ENCODE results near the gene CCDC9.
"Not testable (repeated sequence)": the region's sequence is repeated elsewhere in the genome, so short reads cannot be mapped to it uniquely, and the experiment has no call there.

CCDC9 gene

DNA sequence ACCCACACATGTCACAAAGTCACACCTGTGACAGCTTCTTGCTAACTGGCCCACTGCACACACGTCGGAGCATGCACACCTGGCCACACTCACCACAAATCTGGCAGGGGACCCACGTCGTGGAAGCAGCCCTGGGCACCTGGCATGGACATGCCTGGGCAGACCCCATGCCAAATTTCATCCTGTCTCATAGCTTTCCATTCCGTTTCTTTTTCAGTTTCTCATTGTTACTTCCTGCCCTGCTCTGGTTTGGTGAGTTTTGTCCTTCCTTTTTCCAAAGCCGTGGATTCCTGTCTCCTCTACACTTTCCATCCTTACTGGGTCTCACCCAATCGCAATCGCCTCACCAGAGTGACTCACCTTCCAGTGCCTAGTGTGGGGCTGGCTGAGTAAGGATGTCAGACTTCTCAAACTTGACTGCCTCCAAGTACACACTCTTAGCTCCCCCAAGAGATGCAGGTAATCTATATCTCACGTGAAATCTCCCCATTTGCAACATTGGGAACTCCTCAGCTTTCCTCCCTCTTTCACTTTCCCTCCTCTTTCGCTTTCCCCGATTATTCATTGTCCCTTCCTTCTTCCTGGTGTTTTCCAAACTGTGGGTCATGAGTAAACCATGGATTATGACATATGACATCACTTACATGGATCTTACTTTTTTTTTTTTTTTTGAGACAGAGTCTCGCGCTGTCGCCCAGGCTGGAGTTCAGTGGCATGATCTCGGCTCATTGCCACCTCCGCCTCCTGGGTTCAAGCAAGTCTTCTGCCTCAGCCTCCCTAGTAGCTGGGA, 23.7 kb upstream of the CCDC9 start:
- no peak for DNase-seq (ENCODE audit: low read depth in 3 of 3)

DNA sequence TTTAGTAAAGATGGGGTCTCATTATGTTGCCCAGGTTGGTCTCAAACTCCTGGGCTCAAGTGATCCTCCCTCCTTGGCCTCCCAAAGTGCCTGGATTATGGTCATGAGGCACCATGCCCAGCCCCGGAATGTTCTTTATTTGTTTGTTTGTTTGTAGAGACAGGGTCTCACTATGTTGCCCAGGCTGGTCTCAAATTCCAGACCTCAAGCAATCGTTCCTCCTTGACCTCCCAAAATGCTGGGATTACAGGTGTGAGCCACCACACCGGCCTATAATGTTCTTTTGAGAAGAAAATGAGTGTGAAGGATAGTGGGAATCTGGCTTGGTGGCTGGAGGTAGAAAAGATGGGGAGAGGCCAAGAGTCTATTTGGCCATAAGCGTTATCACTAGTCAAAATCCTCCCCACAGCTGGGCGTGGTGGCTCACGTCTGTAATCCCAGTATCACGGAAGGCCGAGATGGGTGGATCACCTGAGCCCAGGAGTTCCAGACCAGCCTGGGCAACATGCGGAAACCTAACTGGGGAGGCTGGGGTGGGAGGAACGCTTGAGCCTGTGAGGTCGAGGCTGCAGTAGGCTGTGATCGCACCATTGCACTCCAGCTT, 20.2 kb upstream of the CCDC9 start:
- no peak for DNase-seq (ENCODE audit: low read depth in 3 of 3)

DNA sequence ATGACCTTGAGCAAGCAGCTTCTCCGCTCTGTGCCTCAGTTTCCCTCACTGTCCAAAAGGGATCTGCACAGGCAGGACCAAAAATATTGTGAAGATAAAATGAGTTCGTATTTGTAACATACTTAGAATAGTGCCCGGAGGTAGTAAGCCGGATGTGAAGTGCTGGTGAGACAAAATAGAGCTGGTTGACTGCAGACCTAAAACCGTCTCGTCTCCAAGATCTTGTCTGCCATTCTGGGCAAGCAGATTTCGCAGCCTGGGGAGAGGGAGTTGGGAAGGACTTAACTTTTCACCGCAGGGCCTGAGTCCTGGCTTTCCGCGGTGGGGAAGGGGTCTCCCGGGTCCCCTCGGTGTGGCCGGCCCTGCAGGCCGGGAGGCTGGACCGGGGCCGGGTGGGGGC, 17.2 kb upstream of the CCDC9 start:
- DNase-seq (ENCODE audit: low read depth in 3 of 3) = no peak

DNA sequence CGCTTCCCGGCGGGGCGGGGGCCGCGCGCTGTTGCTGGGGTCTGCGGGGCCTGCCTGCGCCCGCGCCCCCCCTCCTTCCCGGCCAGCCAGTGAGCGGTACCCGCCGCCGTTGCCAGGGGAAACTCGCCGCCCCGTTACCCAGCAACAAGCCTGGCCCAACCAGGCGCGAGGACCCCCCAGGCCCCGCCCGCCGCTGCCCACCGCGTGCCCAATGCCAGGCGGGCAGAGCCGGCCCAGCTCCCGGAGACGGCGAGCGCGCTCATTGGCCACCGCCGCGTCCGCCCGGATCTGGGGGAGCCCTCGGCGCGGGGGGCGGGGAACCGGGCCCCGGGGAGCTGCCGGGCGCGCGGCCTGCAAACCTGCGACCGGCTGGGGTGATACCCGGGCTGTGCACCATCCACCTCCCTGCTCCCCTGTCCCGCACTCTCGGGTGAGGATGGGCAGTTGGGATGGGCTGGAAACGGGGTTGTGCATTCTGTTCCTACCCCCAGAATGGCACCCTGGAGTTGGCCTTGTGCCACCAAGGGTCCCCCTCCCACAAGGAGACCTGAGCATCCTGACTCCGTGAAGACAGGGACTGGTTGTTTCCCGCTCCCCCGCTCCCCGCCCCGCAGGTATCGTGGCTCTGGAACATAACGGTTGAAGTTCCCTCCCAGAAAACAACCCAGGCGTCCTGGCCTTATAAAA, 16.6 kb upstream of the CCDC9 start:
- no peak for DNase-seq (ENCODE audit: low read depth in 3 of 3)

DNA sequence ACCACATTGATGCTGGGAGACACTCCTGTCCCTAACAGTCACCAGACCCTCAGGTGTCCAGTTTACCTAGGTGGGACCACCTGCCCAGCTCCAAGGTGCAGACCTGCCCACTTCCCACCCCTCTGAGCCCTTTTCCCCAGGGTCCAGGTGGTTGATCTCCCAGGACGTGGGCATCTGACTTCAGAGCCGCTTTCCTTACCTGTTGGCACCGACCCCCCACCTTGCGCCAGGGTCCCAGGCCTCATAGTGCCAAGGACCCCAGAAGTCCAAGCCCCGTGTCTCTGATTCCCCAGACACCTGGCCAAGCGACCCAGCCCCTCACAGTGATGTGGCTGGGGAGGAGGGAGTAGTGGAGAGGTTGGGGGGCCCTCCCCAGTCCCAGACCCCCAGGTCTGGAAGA, 15.8 kb upstream of the CCDC9 start:
- DNase-seq (ENCODE audit: low read depth in 3 of 3) = no peak

DNA sequence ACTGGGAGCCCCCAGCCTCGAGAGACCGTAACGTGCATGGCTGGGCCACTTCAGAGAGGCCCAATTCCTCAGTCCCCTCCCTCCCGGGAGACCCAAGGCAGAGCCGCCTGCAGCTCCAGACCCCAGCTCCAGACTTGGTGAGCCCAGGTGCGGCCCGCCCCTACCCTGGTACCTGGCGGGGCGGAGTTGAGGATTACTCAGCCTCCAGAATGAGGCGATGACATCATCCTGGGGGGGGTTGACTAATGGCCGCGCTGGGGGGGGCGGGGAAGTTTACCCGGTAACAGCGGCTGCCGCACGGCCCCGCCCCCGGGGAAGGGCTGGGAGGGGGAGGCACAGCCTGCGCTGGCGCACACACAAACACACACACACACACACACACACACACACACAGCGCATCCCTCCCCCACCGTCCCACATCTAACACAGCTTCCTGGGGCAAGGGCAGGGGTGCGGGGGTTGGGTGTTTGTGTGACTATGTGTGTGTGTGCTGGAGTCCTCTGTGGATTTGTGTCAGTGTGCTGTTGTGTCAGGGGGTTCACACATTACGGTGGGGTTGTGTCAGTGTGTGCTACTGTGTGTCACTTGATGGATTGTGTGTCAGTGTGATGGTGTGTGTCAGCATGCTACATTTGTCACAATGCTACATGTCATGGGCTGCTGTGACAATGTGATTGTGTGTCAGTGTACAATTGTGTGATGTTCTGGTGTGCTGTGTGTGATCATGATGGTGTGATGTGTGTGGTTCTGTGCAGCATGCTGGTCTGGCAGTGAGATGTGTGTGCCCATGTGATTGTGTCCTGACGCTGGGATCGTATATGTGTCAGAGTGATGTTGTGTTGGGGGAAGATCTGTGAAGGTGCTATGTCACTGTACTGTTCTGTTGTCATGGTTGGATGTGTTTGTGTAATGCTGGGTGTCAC, 15.1 kb upstream of the CCDC9 start:
- peak; percentile 74 to 77 (median 75) for DNase-seq (ENCODE audit: low read depth in 3 of 3)

DNA sequence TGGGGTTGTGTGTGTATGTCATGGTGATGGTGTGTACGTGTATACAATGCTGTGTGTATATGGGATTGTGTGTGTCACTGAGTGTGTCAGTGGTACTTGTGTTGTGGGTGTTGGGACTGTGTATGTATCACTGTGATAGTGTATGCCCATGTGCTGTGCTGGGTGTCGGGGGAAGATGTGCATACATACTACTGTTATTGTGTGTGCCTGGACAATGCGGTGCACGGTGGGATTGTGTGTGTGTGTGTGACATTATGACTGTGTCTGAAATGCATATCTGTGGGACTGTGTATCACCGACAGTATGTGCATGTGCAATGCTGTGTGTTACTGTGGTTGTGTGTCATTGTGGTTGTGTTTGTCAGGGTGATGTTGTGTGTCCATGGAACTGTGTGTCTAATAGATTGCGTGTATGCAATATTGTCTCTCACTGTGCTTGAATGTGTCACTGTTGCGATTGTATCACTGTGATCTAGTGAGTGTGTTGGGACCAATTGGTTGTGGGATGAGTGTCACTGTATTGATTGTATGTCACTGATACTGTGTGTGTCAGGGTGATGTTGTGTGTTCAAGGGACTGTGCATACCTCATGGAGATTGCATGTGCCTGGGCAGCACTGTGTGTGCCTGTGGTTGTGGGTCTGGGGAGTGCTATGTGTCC, 14.3 kb upstream of the CCDC9 start:
- DNase-seq (ENCODE audit: low read depth in 3 of 3) = no peak

DNA sequence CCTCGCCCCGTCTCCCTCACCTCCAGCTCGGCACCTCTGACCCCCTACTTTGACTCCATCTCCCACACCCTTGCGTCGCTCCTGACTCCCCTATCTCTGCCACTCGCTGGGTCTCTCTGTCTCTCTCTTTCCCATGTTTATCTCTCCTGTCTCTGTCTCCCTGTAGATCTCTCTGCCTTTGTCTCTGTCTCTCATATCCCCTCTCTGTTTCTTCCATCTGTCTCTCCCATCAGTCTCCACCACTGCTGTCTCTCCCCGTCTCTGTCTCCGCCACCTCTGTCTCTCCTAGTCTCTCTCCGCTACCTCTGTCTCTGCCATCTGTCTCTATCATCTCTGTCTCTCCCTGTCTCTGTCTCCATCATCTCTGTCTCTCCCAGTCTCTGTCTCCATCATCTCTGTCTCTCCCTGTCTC, 13.0 kb upstream of the CCDC9 start:
- no peak for DNase-seq (ENCODE audit: low read depth in 3 of 3)

DNA sequence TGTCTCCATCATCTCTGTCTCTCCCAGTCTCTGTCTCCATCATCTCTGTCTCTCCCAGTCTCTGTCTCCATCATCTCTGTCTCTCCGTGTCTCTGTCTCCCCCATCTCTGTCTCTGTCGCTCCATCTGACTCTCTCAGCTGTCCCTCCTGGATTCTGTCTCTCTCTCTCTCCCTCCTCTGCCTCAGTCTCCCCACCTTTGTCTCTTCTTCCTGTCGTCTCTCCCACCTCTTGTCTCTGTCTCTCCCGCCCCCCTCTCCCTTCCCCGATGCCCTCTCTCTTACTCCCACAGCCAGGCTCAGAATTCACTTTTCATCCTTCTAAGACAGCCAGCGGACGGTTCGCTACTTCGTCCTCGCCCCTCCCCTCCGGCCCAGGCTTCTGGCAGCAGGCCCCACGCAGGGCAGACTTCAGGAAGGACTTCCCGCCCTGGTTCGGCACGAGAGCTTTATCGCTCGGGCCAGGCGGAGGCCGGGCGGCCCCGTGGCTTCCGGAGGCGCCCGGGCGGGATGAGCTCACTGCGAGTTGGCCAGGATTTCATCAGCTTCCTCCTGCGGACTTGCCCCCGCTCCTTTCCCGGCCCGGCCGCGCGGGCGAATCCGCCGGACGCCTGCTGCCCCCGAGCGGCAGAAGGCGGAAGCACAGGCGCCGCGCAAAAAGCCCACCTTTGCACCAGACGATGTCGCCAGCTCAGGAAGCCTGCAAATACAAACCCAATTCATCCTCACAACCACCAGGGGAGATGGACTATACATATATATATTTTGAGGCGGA, 12.4 kb upstream of the CCDC9 start:
- peak; percentile 75 to 90 (median 78) for DNase-seq (ENCODE audit: low read depth in 3 of 3)

DNA sequence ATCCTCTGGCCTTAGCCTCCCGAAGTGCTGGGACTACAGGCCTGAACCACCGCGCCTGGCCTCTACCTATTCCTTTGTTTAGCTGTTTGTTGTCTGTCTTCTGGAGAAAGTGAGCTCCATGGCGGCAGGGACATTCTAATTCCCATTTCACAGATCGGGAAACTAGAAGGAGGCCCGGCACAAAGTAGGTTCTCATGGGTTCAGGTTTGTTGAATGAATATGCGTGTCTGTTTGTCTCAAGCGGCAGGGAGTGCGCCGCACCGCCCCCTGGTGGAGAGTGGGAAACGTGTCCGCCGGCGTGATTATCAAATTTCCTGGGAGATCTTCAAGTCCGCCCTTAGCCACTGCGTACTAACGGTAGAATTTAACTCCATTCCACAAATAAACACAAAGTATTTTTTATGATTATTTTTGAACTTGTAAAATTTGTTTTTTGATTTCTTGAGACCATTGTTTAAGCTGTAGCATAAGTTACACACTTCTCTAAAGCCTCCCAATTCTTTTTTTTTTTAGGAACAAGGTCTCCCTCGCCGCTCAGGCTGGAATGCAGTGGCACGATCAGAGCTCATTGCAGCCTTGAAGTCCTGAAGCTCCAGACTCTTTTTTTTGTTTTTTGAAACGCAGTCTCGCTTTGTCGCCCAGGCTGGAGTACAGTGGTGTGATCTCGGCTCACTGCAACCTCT, 8.9 kb upstream of the CCDC9 start:
- DNase-seq (ENCODE audit: low read depth in 3 of 3) = peak; percentile 67 to 82 (median 70)

DNA sequence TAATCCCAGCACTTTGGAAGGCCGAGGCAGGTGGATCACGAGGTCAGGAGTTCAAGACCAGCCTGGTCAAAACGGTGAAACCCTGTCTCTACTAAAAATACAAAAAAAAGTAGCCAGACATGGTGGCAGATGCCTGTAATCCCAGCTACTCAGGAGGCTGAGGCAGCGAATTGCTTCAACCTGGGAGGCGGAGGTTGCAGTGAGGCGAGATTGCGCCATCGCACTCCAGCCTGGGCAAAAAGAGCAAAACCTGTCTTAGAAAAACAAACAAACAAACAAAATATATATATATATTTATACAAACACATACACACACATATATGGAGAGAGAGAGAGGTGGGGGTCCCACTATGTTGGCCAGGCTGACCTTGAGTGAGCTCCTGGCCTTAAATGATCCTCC, 3.3 kb upstream of the CCDC9 start:
- DNase-seq (ENCODE audit: low read depth in 3 of 3) = not testable (repeated sequence)

DNA sequence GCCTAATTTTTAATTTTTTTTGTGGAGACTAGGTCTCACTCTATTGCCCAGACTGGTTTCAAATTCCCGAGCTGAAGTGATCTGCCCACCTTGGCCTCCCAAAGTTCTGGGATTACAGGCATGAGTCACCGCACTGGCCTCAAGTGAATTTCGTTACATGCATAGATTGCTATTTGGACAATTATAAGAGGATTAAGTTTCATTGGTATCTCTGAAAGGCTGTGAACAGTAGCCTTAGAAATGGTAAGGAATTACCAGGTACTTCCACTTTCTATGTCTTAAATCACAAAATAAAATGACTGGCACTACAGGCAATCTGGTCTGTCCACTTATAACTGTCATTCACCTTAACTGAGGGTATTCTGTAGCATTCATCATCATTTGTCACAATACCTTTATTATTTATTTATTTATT, 2.9 kb upstream of the CCDC9 start:
- DNase-seq (ENCODE audit: low read depth in 3 of 3) = no peak

DNA sequence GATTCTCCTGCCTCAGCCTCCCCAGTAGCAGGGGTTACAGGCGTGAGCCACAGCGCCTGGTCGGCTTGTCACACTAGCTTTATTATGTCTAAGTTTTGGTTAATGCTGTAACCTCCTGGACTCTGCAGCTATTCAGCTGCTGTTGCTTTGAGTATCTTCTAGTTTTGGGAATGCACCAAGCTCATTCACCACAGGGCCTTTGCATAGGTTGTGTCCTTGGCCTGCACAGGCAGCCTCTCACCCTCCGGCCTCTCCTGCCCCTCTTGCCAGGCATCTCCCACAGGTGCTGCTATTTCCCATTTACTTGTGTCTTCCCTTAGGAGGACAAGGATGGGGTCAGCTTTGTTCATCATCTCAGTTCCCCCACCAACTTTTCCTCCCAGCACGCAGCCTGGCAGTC, 2.4 kb upstream of the CCDC9 start:
- no peak for DNase-seq (ENCODE audit: low read depth in 3 of 3)

DNA sequence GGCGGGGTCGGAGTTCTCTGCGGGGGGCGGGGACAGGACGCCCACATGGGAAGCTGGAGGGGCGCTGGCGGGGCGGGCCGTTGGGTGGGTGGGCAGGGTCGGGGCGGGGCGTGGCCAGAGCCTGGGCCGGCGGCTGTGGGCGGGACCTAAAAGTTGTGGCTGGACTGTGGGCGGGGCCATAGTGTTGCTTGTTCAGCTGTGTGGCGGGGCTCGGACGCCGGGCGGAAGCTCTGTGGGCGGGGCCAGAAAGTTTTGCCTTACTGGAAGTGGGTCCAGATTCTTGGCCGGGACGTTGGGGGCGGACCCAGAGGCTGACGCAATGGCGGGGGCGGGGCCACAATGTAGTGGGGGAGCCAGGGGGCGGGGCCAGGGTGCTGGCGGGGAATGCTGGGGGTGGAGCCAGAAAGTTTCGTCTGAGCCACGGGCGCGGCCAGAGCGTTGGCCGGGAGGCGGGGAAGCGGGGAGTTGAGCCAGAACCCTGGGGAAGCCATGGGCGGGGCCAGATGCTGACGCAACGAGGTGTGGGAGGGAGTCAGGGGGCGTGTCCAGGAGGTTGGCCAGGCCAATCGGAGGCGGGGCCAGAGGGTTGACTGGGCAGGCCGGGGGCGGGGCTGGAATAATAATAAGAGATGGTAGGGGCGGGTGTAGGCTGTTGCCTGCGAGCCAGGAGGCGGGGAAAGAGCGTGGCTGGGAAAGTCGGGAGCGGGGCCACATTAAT, 527 bp downstream of the CCDC9 start:
- DNase-seq (ENCODE audit: low read depth in 3 of 3) = peak; percentile 99 to 100 (median 100)

DNA sequence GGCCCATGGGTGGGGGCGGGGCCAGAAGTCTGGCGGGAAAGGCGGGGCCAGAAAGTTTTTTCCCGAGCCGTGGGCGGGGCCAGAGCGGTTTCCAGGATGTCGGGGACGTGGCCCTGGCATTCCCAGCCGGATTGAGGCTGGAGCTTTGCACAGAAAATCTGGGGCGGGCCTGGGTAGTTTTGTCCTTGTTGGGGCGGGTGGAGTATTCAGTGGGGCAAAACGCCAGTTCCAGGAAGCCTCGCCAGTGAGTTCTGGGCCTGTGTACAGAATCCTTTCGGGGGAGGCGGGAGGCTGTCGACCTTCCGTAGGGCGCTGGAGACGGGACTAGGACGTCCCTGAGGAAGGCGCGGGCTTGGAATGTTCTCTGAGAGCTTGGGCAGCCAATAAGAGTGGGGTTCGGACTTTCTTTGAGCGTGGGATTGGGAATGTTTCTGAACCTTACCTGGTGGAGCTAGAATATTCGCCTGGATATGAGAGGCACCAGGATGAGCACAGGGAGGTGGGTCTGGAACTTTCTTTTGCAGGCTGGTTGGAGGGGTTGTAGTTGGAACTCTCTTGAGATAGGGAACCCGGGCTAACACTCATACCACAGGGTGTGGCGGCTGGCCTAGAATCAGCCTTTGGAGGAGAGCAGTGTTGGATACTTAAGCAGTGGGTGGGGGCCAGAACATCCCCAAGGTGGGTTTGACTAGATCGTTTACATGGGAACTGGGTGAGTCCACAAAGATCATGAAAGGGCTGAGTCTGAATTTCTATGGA, 1.3 kb downstream of the CCDC9 start:
- no peak for DNase-seq (ENCODE audit: low read depth in 3 of 3)

DNA sequence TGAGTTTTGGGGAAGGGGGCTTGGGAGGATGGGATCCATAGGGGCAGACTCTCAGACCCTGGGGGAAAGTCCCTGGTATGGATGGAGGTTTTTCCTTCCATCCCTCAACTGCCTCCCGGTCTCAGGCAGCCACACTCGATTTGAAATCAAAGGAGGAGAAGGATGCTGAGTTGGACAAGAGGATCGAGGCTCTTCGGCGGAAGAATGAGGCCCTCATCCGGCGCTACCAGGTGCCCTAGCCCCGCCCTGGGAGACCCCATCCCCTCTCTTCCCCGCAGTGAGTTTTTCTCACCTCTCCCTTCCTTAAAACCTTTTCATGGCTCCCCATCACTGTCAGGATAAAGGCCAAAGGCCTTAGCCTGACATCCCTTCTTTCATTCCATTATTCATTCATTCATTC, 2.1 kb downstream of the CCDC9 start:
- DNase-seq (ENCODE audit: low read depth in 3 of 3) = no peak

DNA sequence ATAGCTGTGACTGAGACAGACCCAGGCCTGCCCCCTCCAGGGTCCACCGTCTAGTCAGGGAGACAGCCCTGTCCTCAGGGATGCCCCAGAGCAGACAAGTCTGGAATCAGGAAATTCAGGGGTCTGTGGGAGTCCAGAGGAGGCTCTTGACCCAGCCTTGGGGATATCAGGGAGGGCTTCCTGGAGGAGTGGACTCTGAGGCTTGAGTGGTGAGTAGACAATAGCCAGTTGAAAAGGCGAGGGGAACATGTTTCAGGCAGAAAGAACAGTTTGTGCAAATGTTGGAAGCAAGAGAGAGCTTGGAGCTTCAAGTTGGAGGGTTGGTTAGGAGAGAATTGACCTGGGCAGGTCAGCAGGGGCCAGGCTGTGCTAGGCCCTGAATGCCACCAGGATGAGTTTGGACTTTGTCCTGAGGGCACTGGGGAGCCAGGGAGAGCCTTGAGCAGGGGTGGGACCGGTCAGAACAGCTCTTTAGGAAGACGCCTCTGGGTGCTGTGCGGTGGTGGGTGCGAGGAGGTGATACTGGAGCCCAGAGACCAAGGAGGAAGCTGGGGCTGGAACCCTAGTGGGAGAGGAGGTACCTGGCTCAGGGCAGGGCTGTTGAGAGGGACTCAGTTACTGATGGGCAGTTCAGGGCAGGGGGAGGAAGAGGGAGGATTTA, 2.7 kb downstream of the CCDC9 start:
- DNase-seq (ENCODE audit: low read depth in 3 of 3) = no peak

DNA sequence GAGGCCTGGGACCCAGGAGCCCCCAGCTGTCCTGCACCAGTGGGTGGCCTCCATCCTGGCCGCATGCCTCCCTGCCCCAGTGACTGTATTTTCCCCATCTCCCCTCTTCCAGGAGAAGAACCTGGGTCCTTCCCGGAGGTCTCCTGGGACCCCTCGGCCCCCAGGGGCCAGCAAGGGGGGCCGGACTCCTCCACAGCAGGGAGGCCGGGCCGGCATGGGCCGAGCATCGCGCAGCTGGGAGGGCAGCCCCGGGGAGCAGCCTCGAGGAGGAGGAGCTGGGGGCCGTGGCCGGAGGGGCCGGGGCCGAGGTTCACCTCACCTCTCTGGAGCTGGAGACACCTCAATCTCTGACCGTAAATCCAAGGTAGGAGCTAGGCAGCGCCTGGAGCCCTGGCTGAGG, 4.2 kb downstream of the CCDC9 start:
- DNase-seq (ENCODE audit: low read depth in 3 of 3) = no peak
